ENCODE data around the gene MROH7.

- TF ChIP-seq CTCF (IDR thresholded peaks at IDR 0.05 in 2 of 3, conservative IDR thresholded peaks at IDR 0.05 in 1 of 3; ENCODE audit: insufficient read depth in 2 of 3, low read depth in 1 of 3, low read length in 3 of 3) (no peak), FOXA3 (CRISPR knock-in tag; conservative IDR thresholded peaks at IDR 0.05 in 1 of 2, IDR thresholded peaks at IDR 0.05 in 1 of 2) (no peak), USF2 (CRISPR knock-in tag; IDR thresholded peaks at IDR 0.05) (no peak), POLR2AphosphoS5 (IDR thresholded peaks at IDR 0.05; ENCODE audit: control insufficient read depth, insufficient read depth, low read depth, low read length) (no peak), GATA2 (CRISPR knock-in tag; IDR thresholded peaks at IDR 0.05) (no peak), FOXP4 (CRISPR knock-in tag; IDR thresholded peaks at IDR 0.05; ENCODE audit: borderline replicate concordance) (no peak), SETDB1 (IDR thresholded peaks at IDR 0.05; ENCODE audit: low read length) (no peak), ESRRB (CRISPR knock-in tag; IDR thresholded peaks at IDR 0.05; ENCODE audit: borderline replicate concordance) (no peak), EZH2 (IDR thresholded peaks at IDR 0.05; ENCODE audit: borderline replicate concordance, low read depth, low read length) (no peak), HDAC6 (IDR thresholded peaks at IDR 0.05; ENCODE audit: low read depth, low read length) (no peak), TAL1 (IDR thresholded peaks at IDR 0.05) (no peak), HDAC3 (IDR thresholded peaks at IDR 0.05; ENCODE audit: borderline replicate concordance, partially characterized antibody) (no peak), SFPQ (IDR thresholded peaks at IDR 0.05; ENCODE audit: low read depth, low read length) (no peak), TCF15 (CRISPR knock-in tag; IDR thresholded peaks at IDR 0.05) (no peak)
These were observed 68.1 kb downstream of the MROH7 start for GRCh38 chr1:54709547-54710292.
